HuH-7 (cell line): ENCODE data around the gene TOB2.
"Not testable (repeated sequence)": the region's sequence is repeated elsewhere in the genome, so short reads cannot be mapped to it uniquely, and the experiment has no call there.

ENCODE experiments used
- DNase-seq: peaks from one replicate; pipeline ENCODE4 v3.0.0; 2011; ENCODE audit warnings: low spot score

The TOB2 gene

GRCh38 chr22:41468381-41469217 is 22.0 kb upstream of the TOB2 start, which contains the start of the genes ACO2 and PHF5A:
Gene ACO2 (plus strand): TSS chr22:41469117. CDS start chr22:41469147, 30 bp downstream.
Gene PHF5A (minus strand): TSS chr22:41468692. CDS start chr22:41468653, 39 bp downstream.
- DNase-seq, result peak; percentile 93

- DNase-seq, result no peak
Observed at GRCh38 chr22:41461901-41462300, 15.3 kb upstream of the TOB2 start.

GRCh38 chr22:41460071-41460470 is 13.5 kb upstream of the TOB2 start:
- not testable (repeated sequence) for DNase-seq

- DNase-seq, result no peak
Observed at GRCh38 chr22:41459431-41459830, 12.8 kb upstream of the TOB2 start.

GRCh38 chr22:41458161-41458728 is 11.6 kb upstream of the TOB2 start:
- no peak for DNase-seq

GRCh38 chr22:41448189-41448808 is 1.7 kb upstream of the TOB2 start:
- peak; percentile 91 for DNase-seq

- DNase-seq, result no peak
Observed at GRCh38 chr22:41447435-41448188, 1.0 kb upstream of the TOB2 start.

- DNase-seq, result no peak
Observed at GRCh38 chr22:41446057-41446501, 522 bp downstream of the TOB2 start.

GRCh38 chr22:41445129-41446056 is 1.2 kb downstream of the TOB2 start:
- DNase-seq, result no peak

GRCh38 chr22:41444360-41445128 is 2.1 kb downstream of the TOB2 start:
- peak; percentile 95 for DNase-seq

- no peak for DNase-seq
Observed at GRCh38 chr22:41442240-41442792, 4.3 kb downstream of the TOB2 start.

GRCh38 chr22:41440511-41440910 is 6.1 kb downstream of the TOB2 start:
- not testable (repeated sequence) for DNase-seq

GRCh38 chr22:41437198-41437597 is 9.4 kb downstream of the TOB2 start:
- DNase-seq, result no peak

GRCh38 chr22:41436322-41437113 is 10.1 kb downstream of the TOB2 start:
- DNase-seq, result no peak

GRCh38 chr22:41435560-41435959 is 11.0 kb downstream of the TOB2 start:
- no peak for DNase-seq

- not testable (repeated sequence) for DNase-seq
Observed at GRCh38 chr22:41434361-41435003, 12.1 kb downstream of the TOB2 start.

GRCh38 chr22:41433480-41433879 is 13.1 kb downstream of the TOB2 start:
- DNase-seq, result not testable (repeated sequence)

- no peak for DNase-seq
Observed at GRCh38 chr22:41431656-41432055, 14.9 kb downstream of the TOB2 start.

GRCh38 chr22:41429951-41430332 is 16.7 kb downstream of the TOB2 start:
- DNase-seq, result no peak
